ENCODE data around the gene TM4SF5.
A peak's percentile ranks its signal among the peaks of the same experiment; 100 is the strongest.

The TM4SF5 gene

DNA sequence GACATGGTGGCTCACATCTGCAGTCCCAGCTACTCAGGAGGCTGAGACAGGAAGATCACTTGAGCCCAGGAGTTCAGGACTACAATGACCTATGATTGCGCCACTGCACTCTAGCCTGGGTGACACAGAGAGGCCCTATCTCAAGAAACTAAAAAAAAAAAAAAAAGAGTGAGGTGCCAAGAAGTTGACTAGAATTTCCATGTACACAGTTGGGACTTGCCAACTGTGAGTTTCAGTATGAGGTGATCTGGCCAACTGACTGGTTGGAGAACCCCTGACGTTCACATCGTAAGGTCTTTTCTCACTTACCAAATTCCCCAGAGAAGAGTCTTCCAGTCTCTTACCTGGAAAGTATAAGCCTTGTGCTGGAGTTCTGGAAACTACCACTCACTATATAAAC, 43.6 kb upstream of the TM4SF5 start:
- H3K4me3 ChIP-seq (replicated peaks; ENCODE audit: insufficient read depth, low read length), result no peak overlapping the region
- H3K27ac ChIP-seq (replicated peaks), result no peak overlapping the region; the same call in 1 of the 2 replicates
- H3K27me3 ChIP-seq (ENCODE audit: insufficient read depth, poor library complexity, severe bottlenecking), result no peaks in the 10 kb centered on the region
- no peak for TF ChIP-seq GABPA (IDR thresholded peaks at IDR 0.05; ENCODE audit: low read depth)
- TF ChIP-seq, protein P1, sequence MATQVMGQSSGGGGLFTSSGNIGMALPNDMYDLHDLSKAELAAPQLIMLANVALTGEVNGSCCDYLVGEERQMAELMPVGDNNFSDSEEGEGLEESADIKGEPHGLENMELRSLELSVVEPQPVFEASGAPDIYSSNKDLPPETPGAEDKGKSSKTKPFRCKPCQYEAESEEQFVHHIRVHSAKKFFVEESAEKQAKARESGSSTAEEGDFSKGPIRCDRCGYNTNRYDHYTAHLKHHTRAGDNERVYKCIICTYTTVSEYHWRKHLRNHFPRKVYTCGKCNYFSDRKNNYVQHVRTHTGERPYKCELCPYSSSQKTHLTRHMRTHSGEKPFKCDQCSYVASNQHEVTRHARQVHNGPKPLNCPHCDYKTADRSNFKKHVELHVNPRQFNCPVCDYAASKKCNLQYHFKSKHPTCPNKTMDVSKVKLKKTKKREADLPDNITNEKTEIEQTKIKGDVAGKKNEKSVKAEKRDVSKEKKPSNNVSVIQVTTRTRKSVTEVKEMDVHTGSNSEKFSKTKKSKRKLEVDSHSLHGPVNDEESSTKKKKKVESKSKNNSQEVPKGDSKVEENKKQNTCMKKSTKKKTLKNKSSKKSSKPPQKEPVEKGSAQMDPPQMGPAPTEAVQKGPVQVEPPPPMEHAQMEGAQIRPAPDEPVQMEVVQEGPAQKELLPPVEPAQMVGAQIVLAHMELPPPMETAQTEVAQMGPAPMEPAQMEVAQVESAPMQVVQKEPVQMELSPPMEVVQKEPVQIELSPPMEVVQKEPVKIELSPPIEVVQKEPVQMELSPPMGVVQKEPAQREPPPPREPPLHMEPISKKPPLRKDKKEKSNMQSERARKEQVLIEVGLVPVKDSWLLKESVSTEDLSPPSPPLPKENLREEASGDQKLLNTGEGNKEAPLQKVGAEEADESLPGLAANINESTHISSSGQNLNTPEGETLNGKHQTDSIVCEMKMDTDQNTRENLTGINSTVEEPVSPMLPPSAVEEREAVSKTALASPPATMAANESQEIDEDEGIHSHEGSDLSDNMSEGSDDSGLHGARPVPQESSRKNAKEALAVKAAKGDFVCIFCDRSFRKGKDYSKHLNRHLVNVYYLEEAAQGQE (IDR thresholded peaks at IDR 0.05; ENCODE audit: insufficient replicate concordance, low read depth), result no peak
- no peak for TF ChIP-seq SPI1 (IDR thresholded peaks at IDR 0.05; ENCODE audit: borderline replicate concordance, low read depth)
- no peak for TF ChIP-seq POLR2AphosphoS5 (IDR thresholded peaks at IDR 0.05; ENCODE audit: low read depth)
- TF ChIP-seq, protein P2, sequence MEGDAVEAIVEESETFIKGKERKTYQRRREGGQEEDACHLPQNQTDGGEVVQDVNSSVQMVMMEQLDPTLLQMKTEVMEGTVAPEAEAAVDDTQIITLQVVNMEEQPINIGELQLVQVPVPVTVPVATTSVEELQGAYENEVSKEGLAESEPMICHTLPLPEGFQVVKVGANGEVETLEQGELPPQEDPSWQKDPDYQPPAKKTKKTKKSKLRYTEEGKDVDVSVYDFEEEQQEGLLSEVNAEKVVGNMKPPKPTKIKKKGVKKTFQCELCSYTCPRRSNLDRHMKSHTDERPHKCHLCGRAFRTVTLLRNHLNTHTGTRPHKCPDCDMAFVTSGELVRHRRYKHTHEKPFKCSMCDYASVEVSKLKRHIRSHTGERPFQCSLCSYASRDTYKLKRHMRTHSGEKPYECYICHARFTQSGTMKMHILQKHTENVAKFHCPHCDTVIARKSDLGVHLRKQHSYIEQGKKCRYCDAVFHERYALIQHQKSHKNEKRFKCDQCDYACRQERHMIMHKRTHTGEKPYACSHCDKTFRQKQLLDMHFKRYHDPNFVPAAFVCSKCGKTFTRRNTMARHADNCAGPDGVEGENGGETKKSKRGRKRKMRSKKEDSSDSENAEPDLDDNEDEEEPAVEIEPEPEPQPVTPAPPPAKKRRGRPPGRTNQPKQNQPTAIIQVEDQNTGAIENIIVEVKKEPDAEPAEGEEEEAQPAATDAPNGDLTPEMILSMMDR (IDR thresholded peaks at IDR 0.05; ENCODE audit: insufficient read depth, low read length), result no peak
- DNase-seq (ENCODE audit: low read depth in 1 of 2, low spot score in 1 of 2), result peak in 1 of 2 experiments; percentile 60

- TF ChIP-seq, protein P1 (IDR thresholded peaks at IDR 0.05; ENCODE audit: insufficient replicate concordance, low read depth), result no peak
- TF ChIP-seq, protein P2 (IDR thresholded peaks at IDR 0.05; ENCODE audit: insufficient read depth, low read length), result peak; percentile 41
- peak; percentile 94 for TF ChIP-seq SPI1 (IDR thresholded peaks at IDR 0.05; ENCODE audit: borderline replicate concordance, low read depth)
- H3K4me3 ChIP-seq (replicated peaks; ENCODE audit: insufficient read depth, low read length), result no peak overlapping the region
- H3K27ac ChIP-seq (replicated peaks), result peak overlapping the region; percentile 26; the same call in 1 of the 2 replicates
- H3K27me3 ChIP-seq (ENCODE audit: insufficient read depth, poor library complexity, severe bottlenecking), result no peaks in the 10 kb centered on the region
- peak in 1 of 2 experiments; percentile 85 for DNase-seq (ENCODE audit: low read depth in 1 of 2, low spot score in 1 of 2)
Observed at GRCh38 chr17:4733073-4733531, 38.6 kb upstream of the TM4SF5 start.

DNA sequence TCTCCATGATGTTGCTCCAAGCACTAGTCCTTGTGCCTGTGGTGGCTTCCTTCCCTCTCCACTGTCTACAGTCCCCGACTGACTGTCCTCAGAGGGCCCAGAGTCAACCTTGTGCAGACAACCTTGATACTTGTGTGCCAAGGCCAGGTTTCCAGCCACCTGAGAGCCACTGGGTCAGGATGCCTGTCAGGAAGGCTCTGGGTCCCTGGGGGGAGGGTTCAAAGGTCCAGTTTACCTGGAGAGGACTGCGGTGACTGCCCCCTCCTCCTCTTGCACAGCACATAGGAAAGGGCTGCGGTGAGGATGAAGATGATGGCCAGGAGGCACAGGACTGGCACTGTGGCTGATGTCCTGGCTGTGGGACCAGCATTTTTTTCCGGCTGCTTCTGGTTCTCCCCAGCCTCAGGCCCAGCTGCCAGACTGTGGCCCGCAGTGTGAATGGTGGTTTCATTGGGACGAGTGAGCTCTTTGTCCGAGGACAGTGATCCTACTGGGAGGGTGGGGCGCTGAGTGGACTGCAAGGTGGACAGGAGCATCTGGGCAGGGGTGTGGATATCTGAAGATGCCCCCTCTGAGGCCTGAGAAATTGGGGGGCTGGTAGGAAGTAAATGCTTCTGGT, 36.7 kb upstream of the TM4SF5 start:
- Histone ChIP-seq H3K4me3 (replicated peaks; ENCODE audit: insufficient read depth, low read length) (no peak overlapping the region), H3K27ac (replicated peaks) (no peak overlapping the region), H3K27me3 (ENCODE audit: insufficient read depth, poor library complexity, severe bottlenecking) (peaks cover 8% of the 10 kb centered on the region)
- DNase-seq (ENCODE audit: low read depth in 1 of 2, low spot score in 1 of 2), result no peak
- TF ChIP-seq POLR2AphosphoS5 (IDR thresholded peaks at IDR 0.05; ENCODE audit: low read depth) (no peak), SPI1 (IDR thresholded peaks at IDR 0.05; ENCODE audit: borderline replicate concordance, low read depth) (no peak), GABPA (IDR thresholded peaks at IDR 0.05; ENCODE audit: low read depth) (no peak)
- TF ChIP-seq, protein P1 (IDR thresholded peaks at IDR 0.05; ENCODE audit: insufficient replicate concordance, low read depth), result no peak
- TF ChIP-seq, protein P2 (IDR thresholded peaks at IDR 0.05; ENCODE audit: insufficient read depth, low read length), result no peak

All from HL-60 (cell line).